ENCODE data around the gene RALGAPA2.

DNA sequence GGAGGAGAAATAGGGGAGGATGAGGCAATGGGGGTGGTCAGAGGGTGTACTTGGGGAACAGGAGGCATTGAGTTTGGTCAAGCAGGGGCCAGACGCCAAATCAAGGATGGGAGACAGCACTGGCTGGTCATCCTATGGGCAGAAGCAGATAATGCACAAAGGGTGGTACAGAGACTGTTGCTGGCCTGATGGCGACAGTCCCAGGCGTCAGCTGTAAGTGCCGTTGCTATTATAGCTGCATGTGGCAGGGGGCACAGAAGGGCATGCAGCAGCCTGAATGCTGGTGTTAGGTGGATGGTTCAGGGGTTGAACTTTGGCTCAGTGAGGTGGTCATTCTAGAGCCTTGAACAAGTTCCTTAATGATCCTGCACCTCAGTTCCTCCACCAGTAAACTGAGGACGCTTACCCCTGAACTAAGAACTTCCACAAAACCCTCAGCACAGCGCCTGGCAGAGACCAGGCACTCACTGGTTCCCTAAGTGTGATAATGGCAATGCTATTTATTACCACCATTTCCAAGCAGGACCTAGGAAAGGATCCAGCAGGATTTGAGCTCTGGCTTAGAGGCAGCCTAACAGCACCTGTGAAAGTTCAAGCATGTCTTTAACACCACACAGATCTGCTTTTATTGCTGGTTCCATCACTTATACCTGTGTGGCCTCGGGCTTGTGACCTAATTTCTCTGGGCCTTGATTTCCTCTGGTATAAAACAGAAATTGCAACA, 181.9 kb downstream of the RALGAPA2 start:
- TF ChIP-seq BACH2 (CRISPR knock-in tag; IDR thresholded peaks at IDR 0.05; ENCODE audit: borderline replicate concordance) = no peak
- TF ChIP-seq, protein P1, sequence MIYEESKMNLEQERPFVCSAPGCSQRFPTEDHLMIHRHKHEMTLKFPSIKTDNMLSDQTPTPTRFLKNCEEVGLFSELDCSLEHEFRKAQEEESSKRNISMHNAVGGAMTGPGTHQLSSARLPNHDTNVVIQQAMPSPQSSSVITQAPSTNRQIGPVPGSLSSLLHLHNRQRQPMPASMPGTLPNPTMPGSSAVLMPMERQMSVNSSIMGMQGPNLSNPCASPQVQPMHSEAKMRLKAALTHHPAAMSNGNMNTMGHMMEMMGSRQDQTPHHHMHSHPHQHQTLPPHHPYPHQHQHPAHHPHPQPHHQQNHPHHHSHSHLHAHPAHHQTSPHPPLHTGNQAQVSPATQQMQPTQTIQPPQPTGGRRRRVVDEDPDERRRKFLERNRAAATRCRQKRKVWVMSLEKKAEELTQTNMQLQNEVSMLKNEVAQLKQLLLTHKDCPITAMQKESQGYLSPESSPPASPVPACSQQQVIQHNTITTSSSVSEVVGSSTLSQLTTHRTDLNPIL (CRISPR knock-in tag; IDR thresholded peaks at IDR 0.05; ENCODE audit: low read depth) = no peak
